Middle frontal gyrus (tissue), 1 donor: ENCODE data around the gene IL25.
"Not testable (repeated sequence)": the region's sequence is repeated elsewhere in the genome, so short reads cannot be mapped to it uniquely, and the experiment has no call there.

Experiments
- DNase-seq: peaks from one replicate; pipeline ENCODE4 v3.0.0-alpha.2; 2015; ENCODE audit warnings: low spot score; ENCODE audit errors: extremely low spot score

IL25 gene

DNA sequence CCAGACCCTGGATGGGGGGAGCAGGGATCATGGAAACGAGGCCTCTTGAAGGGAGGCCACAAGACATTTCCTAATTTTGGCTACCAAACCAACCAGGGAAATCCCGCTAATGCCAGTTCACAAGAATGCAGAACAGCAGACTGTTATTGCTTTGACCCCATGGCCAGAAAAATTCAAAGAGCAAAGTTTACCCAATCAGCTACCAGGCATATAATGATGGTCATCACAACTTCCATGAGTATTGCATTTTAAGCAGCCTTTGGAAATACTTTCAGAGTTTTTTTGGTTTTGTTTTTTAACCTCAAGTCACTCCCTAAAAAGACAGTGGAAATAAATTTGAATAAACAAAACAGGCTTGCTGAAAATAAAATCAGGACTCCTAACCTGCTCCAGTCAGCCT is at the start of gene IL25:
IL25 (plus strand) TSS at position 301 of the 400 bp plus-strand sequence.
- no peak for DNase-seq

DNA sequence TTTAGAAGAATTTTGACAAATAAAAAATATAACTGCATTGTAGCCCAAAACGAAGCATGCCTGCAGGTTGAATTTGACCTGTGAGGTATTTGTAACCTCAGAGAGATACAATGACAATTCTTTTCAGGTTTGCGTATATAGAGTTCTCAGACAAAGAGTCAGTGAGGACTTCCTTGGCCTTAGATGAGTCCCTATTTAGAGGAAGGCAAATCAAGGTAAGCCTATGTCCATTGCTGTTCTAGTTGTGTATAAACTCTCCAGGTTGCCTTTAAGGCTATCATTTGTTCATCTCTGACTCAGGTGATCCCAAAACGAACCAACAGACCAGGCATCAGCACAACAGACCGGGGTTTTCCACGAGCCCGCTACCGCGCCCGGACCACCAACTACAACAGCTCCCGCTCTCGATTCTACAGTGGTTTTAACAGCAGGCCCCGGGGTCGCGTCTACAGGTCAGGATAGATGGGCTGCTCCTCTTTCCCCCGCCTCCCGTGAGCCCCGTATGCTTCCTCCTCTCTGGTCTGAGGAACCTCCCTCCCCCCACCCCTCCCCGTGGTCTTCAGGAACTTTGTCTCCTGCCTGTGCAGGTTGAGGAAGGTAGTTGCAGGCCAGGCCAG is 48.7 kb upstream of the IL25 start:
- DNase-seq, result no peak

DNA sequence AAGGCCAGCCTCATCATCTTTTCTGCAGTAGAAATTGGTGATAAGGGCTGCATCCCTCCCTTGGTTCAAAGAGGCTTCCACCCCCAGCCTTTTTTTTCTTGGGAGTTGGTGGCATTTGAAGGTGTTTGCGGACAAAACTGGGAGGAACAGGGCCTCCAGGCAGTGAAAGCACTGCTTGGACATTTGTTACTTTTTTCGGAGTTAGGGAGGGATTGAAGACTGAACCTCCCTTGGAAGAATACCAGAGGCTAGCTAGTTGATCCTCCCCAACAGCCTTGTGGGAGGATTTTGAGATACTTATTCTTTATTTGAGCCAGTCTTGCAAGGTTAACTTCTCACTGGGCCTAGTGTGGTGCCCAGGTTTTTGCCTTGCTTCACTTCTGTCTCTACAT is 48.2 kb upstream of the IL25 start:
- no peak for DNase-seq

DNA sequence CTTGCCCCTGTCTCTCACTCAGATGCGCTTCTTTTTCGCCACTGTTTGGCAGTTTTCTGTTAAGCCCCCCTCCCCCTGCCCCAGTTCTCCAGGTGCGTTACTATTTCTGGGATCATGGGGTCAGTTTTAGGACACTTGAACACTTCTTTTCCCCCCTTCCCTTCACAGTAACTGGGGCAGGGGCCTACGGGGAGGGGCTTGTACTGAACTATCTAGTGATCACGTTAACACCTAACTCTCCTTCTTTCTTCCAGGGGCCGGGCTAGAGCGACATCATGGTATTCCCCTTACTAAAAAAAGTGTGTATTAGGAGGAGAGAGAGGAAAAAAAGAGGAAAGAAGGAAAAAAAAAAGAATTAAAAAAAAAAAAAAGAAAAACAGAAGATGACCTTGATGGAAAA is 47.6 kb upstream of the IL25 start:
- DNase-seq, result no peak

DNA sequence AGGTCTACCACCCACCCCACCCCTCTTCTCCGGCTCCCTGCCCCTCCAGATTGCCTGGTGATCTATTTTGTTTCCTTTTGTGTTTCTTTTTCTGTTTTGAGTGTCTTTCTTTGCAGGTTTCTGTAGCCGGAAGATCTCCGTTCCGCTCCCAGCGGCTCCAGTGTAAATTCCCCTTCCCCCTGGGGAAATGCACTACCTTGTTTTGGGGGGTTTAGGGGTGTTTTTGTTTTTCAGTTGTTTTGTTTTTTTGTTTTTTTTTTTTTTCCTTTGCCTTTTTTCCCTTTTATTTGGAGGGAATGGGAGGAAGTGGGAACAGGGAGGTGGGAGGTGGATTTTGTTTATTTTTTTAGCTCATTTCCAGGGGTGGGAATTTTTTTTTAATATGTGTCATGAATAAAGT is 46.9 kb upstream of the IL25 start:
- not testable (repeated sequence) for DNase-seq

DNA sequence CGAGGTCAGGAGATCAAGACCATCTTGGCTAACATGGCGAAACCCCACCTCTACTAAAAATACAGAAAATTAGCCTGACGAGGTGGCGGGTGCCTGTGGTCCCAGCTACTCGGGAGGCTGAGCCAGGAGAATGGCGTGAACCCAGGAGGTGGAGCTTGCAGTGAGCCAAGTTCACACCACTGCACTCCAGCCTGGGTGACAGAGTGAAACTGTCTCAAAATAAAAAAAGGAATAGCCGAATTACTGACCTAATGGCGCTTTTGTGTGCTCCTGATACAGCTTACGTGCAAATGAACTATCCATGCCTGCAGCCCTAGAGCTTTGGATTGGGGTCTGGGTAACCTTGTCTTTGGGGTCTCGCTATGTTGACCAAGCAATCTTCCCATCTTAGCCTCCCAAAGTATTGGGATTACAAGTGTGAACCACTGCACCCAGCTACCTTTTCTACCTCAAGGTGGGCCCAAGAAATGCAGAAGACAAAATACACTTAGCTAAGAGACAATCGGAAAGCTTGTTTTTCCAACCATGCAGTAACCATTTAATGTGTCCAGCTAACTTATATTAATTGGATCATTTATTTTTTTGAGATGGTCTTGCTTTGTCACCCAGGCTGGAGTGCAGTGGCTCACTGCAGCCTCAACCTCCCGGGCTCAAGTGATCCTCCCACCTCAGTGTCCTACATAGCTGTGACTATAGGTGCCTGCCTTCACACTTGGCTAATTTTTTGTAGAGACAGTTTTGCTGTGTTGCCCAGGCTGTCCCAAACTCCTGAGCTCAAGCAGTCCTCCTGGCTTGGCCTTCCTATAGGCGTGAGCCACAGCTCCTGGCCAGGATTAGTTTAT is 45.9 kb upstream of the IL25 start:
- no peak for DNase-seq

DNA sequence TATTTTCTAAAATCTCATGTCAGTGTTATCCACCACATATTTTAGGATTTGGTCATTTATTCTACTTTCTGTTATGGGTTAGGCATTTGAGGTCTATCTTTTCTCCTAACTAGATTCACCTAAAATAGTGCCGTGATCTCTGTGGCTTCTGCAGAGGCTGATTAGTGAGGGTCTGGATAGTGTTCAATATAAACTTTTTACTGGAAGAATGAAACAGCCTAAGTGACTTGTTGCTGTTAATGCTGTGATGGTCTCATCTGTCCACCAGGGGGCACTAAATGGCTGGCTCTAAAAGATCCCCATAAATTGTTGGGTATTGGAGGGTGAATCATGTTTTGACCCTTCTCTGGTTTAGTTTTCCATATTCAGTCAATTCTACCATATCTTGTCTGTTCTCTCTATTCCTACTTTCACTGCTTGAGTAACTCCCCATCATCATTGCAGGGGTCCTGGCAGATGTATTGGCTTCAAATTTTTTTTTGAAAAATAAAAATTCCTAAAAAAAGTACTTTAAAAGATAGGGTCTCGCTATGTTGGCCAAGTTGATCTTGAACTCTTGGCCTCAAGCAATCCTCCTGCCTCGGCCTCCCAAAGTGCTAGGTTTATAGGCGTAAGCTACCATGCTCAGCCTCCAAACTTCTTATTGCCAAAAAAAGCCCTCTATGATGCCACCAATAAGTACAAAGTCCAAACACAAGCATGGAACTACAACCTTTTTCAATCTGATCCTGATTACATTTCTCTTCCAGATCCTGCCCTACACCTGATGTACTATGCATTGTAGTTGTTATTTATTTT is 44.5 kb upstream of the IL25 start:
- peak; percentile 52 for DNase-seq

DNA sequence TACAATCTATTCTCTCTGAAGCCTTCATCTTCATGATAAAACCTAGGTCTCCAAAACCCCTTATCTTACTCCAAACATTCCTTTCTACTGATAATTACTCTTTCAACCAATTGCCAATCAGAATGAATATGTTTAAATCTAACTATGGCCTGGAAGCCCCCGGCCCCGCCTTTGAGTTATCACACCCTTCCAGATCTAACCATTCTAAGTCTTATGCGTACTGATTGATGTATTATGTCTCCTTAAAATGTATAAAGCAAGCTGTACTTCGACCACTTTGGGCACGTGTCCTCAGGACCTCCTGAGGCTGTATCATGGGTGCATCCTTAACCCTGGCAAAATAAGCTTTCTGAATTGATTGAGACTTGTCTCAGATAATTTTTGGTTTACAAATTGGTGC is 37.0 kb upstream of the IL25 start:
- DNase-seq, result no peak

DNA sequence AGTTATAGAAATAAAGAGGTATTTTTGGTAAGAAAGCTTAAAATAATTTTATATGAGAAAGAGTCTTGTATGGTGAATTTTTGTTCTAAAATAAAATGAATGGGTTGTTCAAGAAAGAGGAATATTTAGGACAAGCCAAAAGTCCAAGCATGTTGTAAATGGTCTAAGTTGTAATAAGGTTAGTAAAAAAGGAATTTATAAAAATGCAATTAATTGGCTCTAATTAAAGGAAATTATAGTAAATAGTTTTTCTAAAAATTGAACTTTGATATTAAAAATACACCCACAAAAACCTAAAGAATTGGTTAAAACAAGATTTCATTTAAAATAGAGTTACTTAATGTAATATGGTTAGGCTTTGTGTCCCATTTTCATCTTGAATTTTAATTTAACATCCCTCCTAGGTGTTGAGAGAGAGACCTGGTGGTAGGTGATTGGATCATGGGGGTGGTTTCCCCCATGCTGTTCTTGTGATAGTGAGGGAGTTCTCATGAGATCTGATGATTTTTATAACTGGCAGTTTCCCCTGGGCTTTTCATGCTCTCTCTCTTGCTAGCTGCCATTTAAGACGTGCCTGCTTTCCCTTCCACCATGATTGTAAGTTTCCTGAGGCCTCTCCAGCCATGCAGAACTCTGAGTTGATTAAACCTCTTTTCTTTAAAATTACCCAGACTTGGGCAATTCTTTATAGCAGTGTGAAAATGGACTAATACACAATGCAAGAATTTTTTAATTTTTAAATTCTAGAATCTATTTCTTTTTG is 32.9 kb upstream of the IL25 start:
- DNase-seq, result no peak

DNA sequence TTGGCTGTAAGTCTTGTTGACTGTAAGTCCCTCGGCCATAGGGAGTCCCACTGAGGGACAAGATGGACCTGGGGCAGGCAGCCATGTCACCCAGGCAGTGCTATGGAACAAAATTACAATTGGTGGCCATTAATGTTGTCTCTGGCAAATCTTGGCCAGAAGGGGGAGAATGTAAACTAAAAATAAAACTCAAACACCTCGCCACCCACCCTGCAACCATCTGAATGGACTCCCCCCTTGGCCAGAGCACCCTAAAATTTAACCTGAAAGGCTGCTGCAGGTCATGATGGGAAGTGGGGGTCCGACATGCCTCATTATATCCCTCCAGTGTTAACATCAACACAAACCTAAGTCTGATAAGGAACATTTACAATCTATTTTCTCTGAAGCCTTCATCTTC is 28.1 kb upstream of the IL25 start:
- DNase-seq, result no peak

DNA sequence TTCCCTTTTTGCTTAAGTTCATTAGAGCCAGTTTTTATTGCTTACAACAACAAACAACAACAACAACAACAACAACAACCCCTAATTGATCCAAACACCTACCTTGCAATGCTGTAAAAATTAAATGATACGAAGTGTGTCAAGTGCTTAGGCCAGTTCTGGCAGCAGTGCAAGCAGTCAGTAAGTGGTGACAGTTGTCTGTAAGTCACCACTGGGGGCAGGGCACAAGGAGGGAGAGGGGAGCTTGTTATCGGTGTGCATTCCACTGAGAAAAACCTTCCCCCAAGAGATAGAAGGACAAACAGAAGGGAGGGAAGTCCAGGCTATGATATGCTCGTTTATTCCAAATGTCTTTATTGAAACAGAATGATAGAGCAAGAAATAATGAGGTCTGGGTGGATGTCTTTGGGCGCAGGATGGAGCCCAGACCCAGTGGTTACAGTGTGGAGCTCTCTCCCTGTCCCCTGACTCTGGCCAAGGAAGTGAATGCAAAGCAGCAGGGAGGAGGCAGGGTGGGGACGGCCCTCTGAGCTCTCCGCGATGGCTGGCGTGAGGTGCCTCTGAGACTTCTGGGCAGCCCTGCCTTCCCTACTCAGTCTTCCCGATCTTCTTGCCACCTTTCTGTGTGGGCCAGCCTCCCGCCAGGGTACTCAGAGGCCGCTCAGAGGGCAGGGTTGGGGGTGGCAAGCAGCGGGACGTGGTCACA is 26.5 kb upstream of the IL25 start:
- DNase-seq, result no peak

DNA sequence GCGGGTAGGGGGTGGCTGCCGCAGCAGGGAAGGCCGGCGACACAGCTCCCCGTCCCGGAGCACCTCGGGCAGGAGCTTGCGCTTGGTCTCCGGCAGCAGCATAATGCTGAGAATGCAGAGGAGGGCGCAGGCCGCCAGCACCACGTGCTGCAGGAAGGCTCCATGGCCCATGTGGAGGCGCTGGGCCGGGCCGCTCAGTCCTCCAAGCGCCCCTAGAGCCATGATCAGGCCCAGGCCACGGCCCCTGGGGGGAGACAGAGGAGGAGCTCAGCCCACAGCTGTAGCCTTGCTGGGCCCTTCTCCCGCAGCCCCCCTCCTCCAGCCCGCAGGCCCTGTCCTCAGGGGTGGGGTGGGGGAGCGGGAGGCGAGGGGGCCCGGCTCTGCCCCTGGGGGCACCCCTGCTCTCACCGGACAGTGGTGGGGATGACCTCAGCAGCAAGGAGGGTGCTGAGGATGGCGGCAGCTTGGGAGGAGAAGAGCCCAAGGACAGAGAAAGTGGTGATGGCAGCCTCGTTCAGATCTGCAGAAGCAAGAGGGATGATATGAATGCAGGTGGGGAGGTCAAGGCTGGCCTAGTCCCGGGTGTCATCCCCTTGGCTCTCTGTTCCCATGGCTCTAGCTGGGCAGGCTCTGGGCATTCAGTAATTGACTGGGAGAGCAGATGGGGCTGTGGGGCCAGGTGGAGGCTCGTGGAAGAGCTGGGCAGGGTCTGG is 25.8 kb upstream of the IL25 start:
- DNase-seq, result no peak

DNA sequence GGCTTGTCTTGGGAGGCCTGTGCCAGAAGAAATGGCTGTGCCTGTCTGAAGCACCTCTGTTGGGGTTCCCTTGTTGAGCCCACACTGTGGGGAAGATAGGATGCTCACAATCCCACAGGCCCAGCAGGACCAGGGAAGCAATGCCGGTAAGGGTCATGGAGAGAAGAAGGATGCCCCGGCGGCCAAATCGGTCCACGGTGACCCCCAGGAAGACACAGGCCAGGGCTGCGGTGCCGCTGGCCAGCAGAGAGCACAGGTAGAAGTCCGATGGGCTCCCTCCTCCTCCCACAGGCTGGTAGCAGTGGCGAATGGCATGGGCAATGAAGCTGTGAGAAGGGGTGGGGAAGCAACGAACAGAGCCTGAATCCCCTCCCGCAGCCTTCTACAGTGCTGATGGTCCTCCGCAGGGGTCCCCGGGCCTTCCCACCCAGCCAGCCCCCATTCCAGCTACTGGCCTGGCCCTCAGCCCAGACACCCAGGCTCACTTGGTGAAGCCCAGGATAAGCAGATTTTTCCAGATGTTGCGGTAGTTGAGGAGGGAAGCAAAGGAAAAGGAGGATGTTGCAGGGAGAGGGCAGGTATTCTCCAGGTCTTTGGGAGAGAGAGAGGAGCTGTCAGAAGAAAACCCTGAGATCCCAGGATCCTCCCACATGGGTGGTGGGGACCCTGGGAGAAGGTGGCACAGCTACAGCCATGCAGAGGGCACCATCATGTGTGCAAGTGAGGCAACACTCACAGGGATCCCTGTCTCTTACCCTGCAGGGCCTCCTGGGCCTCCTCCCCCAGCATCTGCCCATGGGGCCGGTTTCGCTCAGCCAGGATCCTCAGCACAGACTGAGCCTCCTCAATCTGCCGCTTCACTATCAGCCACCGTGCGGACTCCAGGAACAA is 25.0 kb upstream of the IL25 start:
- no peak for DNase-seq

DNA sequence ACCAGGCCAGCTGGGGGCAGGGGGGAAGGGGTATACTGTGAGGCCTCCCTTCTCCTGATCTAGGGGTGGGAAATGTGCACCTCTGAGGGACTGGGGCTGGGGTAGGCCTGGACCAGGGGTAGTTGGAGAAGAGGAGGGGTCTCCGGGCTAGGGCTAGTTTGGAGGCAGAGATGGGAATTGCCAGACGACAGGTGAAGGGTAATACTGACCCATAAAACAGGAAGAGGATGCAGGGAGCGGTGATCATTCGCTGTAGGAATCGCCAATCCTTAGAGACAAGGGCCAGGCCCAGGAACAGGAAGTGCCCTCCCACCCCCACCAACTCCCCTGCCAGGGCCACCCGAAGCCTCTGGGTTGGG is 24.3 kb upstream of the IL25 start:
- no peak for DNase-seq

DNA sequence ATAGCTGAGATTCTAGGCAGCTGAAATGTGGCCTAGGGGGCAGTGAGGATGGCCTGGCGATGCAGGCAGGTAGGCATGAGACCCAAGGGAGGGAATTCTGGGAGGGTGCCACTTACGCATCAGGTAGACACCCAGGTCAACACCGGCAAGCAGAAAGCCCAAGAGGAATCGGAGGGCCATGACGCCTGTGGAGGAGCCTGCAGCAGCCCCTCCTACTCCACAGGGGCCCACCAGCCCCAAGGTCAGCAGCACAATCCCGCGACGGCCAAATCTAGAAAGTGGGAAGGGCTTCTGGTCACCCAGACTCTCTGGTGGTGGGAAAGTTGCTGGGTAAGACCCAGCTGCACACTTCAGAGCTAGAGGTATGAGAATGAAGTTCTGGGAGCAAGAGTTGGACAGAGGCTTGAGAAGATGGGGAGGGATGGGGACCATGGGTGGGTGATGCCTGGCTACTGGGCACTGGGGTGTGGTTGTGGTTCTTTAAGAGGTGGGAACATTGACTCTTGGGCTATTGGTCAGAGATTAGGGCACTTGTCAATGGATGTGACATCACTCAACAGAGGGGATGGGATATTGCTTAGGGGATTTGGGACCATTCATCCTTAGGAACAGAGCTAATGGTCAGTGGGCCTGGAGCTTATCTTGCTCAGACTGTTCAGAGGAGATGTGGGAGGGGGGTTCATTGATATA is 23.3 kb upstream of the IL25 start:
- DNase-seq, result no peak

DNA sequence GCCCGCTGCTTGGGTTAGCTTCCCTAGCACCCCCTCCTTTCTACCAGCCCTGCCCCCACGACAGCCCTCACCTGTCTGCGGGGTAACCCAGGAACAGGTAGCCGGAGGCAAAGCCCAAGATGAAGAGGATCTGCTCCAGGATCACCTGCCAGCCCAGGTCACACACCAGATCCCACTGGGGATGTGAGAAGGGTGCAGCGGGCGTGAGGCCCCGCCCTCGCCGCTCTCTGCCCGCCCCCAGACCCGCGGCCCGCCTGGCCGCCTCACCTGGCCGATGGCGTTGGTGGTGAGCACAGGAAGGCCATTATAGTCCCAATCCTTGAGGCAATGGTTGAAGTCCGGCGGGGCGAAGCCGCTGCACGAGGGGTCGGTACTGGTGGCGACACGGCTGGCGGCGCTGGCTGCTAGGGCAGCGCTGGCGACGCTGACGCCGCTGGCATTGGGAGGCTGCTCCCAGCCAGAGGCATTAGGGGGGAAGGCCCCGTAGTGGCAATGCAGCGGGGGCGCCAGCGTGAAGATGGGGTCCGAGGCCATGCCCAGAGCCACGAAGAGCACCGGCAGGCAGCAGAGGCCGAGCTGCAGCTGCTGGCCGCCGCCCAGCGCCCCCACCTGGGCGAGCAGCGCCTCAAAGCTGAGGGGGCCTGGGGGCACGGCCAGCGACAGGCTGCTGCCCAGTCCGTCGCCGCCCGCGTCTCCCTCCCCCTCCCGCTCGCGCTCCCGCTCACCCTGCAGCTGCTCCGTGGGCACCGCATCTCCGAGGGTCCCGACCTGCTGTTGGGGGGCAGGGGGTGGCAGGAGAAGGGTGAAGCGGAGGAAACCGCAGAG is 20.7 kb upstream of the IL25 start:
- no peak for DNase-seq

DNA sequence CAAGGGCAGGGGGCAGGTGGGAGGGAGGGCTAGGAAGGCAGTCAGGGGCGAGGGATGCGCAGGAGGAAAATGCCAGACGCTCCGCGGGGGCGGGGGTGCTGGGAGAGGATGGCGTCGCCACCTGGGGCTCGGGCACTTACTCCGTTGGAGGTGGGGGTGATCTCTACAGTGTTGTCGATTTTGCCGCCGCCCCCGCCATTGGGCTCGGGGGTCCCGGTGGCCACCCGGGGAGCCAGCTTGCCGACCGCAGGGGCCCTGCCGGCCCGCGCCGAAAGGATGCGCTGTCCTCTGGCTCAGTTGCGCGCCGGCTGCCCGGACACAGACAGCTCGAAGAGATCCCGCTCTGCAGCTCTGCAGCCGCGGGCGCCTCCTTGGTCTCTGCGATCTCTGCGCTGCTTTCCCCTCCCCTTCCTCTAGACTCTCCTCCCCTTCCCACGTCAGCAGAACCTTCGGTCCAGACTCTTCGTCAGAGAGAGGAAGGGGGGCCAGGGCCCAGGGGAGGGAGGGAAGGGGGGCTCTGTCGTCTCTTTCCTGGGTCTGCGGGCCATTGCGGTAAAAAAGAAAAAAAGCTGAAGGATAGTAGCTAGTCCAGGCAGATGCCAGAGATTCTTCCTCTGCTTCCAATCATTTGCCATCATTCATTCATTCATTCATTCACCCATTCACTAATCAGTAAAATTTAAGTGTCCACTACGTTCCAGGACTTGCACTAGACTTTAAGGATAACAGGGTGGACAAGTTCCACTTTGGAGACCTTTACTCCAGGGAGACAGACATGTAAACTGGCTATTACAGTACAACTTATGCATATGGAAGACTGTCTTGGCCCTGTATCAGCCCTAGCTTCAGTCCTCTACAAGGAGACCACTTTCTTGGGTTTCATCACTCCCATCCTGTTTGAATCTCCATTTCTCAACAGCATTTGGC is 19.8 kb upstream of the IL25 start, which contains the start of gene SLC22A17:
SLC22A17 (minus strand) TSS at position 382 of the 927 bp plus-strand sequence.
- peak; percentile 91 for DNase-seq
